Panc1 (cell line): Measurements from ENCODE around the gene FSTL5. TPM values are rescaled to one million over a fixed set of nuclear protein-coding genes. Genes with fewer than 3 reads are reported as not detected.

Experiments used
- ATAC-seq: fragments of 200-7000 bp; cut with Tn5 transposase; 2 replicates; pipeline ENCODE4 v1.9.1; 2020; ENCODE audit warnings: mild to moderate bottlenecking, moderate library complexity
- BruUV-seq: library from RNA; stranded (reverse); fragments of 400-500 nt; replicated peaks from 2 replicates; lab custom pipeline; 2021; lab: Mats Ljungman, UMichigan
- CTCF ChIA-PET: fragments of 300-600 bp; sonication (Branson Sonifier 250); formaldehyde crosslinking; loops from one replicate; lab custom pipeline; 2022; ENCODE audit warnings: antibody characterized with exemption; lab: Charles Lee
- POLR2A ChIA-PET: fragments of 300-600 bp; sonication (Branson Sonifier 250); formaldehyde crosslinking; loops from one replicate; lab custom pipeline; 2022; ENCODE audit warnings: antibody characterized with exemption; lab: Charles Lee
- DNase-seq: peaks from one replicate; pipeline ENCODE4 v3.0.0-alpha.2; 2010; ENCODE audit warnings: low read depth, low spot score
- H3K27ac ChIP-seq: 2 replicates; pipeline ENCODE4 v1.5.1; 2011; ENCODE audit warnings: mild to moderate bottlenecking, low read length, inconsistent platforms
- H3K27me3 ChIP-seq: fragments of 200-500 bp; sonication (Bioruptor generic); 2 replicates; pipeline ENCODE4 v1.6.0; 2014; ENCODE audit warnings: low read length, inconsistent platforms; ENCODE audit not compliant: control insufficient read depth, insufficient read depth
- H3K36me3 ChIP-seq: fragments of 200-500 bp; sonication (Bioruptor generic); 2 replicates; pipeline ENCODE4 v1.5.1; 2014; ENCODE audit warnings: inconsistent platforms, mild to moderate bottlenecking, low read length, moderate library complexity; ENCODE audit not compliant: control insufficient read depth, insufficient read depth
- H3K4me1 ChIP-seq: 2 replicates; pipeline ENCODE4 v1.5.1; 2011; ENCODE audit warnings: inconsistent platforms, mild to moderate bottlenecking, low read length, moderate library complexity; ENCODE audit not compliant: control insufficient read depth, insufficient read depth
- H3K4me3 ChIP-seq, 2 experiments: 2 replicates each; pipeline ENCODE4 v1.5.1; 2011 to 2012; ENCODE audit warnings: low read depth in 2 of 2, low read length in 2 of 2, mild to moderate bottlenecking in 2 of 2, inconsistent platforms in 1 of 2, moderate library complexity in 1 of 2
- H3K9me3 ChIP-seq: fragments of 200-500 bp; sonication (Bioruptor generic); 2 replicates; pipeline ENCODE4 v1.5.1; 2014; ENCODE audit warnings: low read depth, mild to moderate bottlenecking, inconsistent platforms, low read length, moderate library complexity; ENCODE audit not compliant: control insufficient read depth, insufficient read depth
- CTCF ChIP-seq: fragments of 450-650 bp; IDR thresholded peaks from 2 replicates; pipeline ENCODE4 v1.5.1; 2017; ENCODE audit warnings: mild to moderate bottlenecking
- POLR2AphosphoS5 ChIP-seq: IDR thresholded peaks from 2 replicates; pipeline ENCODE4 v1.6.1; 2012; ENCODE audit warnings: mild to moderate bottlenecking, low read depth, low read length, moderate library complexity
- REST ChIP-seq, 2 experiments: IDR thresholded peaks; 2 replicates each; pipeline ENCODE4 v1.6.1; 2011 to 2012; ENCODE audit warnings: low read depth in 2 of 2, control low read depth in 1 of 2, low read length in 1 of 2, mild to moderate bottlenecking in 1 of 2, moderate library complexity in 1 of 2; ENCODE audit not compliant: insufficient read depth in 1 of 2
- SIN3A ChIP-seq: IDR thresholded peaks from 2 replicates; pipeline ENCODE4 v1.6.1; 2012; ENCODE audit warnings: low read depth, mild to moderate bottlenecking, low read length, moderate library complexity, borderline replicate concordance; ENCODE audit not compliant: insufficient read depth
- TCF7L2 ChIP-seq: IDR thresholded peaks from 2 replicates; pipeline ENCODE4 v1.6.1; 2011; ENCODE audit warnings: mild to moderate bottlenecking, low read depth, low read length, inconsistent platforms
- in situ Hi-C: cut with HindIII; loops from 2 replicates; pipeline ENCODE4 v1.10.0; 2016; ENCODE audit warnings: low sequenced_read_pairs, low pct_unique_long_range_greater_than_20kb
- intact Hi-C: fragments of 100-400 bp; cut with micrococcal nuclease; formaldehyde crosslinking; loops from one replicate; pipeline ENCODE4 v1.10.0; 2022; ENCODE audit not compliant: unreplicated experiment
- total RNA-seq: library from RNA; stranded (reverse); gene quantifications from one replicate; pipeline ENCODE4 v1.2.1, GENCODE V29; 2021; ENCODE audit not compliant: unreplicated experiment

FSTL5 gene
- total RNA-seq, 1 experiment from 2014 or later = 0.67 TPM

- DNase-seq (no peak), ATAC-seq (no peak)
- in situ Hi-C loops (no loop called here), intact Hi-C loops (no loop called here)
- TF ChIP-seq SIN3A = no peak
- TF ChIP-seq REST (IDR thresholded peaks at IDR 0.05; ENCODE audit: insufficient read depth in 1 of 2, low read depth in 2 of 2, low read length in 1 of 2) = no peak
- no peak for TF ChIP-seq POLR2AphosphoS5
- TF ChIP-seq CTCF = no peak
- TF ChIP-seq TCF7L2 = no peak
- H3K4me3 ChIP-seq = no peak overlapping the region
- H3K9me3 ChIP-seq = no peaks in the 10 kb centered on the region
- no peaks in the 10 kb centered on the region for H3K27me3 ChIP-seq
- ChIA-PET CTCF (no interaction called here), POLR2A (no interaction called here)
- no TSS peak for BruUV-seq
- H3K4me1 ChIP-seq = no peaks in the 10 kb centered on the region
- H3K27ac ChIP-seq = no peak overlapping the region
- H3K36me3 ChIP-seq = no peaks in the 10 kb centered on the region
Observed at GRCh38 chr4:161342881-161343568, 820.8 kb downstream of the FSTL5 start.

- intact Hi-C loops = no loop called here
- BruUV-seq = no TSS peak
Observed at GRCh38 chr4:161336621-161337020, 827.2 kb downstream of the FSTL5 start.

More at GRCh38 chr4:161336621-161337020, 827.2 kb downstream of the FSTL5 start:
- H3K27ac ChIP-seq = no peak overlapping the region
- CTCF ChIA-PET = no interaction called here
- ATAC-seq (no peak), DNase-seq (no peak)
- TF ChIP-seq POLR2AphosphoS5 (no peak), TCF7L2 (no peak), SIN3A (no peak), CTCF (no peak), REST (IDR thresholded peaks at IDR 0.05; ENCODE audit: insufficient read depth in 1 of 2, low read depth in 2 of 2, low read length in 1 of 2) (no peak)
- H3K36me3 ChIP-seq = no peaks in the 10 kb centered on the region
- no peaks in the 10 kb centered on the region for H3K4me1 ChIP-seq
- POLR2A ChIA-PET = no interaction called here
- no peak overlapping the region for H3K4me3 ChIP-seq
- in situ Hi-C loops = no loop called here
- H3K9me3 ChIP-seq = no peaks in the 10 kb centered on the region
- H3K27me3 ChIP-seq = no peaks in the 10 kb centered on the region
